Measurements from ENCODE around the gene TCEA3.

GRCh38 chr1:23425193-23425494 is 596 bp upstream of the TCEA3 start:
- TF ChIP-seq, protein P1, sequence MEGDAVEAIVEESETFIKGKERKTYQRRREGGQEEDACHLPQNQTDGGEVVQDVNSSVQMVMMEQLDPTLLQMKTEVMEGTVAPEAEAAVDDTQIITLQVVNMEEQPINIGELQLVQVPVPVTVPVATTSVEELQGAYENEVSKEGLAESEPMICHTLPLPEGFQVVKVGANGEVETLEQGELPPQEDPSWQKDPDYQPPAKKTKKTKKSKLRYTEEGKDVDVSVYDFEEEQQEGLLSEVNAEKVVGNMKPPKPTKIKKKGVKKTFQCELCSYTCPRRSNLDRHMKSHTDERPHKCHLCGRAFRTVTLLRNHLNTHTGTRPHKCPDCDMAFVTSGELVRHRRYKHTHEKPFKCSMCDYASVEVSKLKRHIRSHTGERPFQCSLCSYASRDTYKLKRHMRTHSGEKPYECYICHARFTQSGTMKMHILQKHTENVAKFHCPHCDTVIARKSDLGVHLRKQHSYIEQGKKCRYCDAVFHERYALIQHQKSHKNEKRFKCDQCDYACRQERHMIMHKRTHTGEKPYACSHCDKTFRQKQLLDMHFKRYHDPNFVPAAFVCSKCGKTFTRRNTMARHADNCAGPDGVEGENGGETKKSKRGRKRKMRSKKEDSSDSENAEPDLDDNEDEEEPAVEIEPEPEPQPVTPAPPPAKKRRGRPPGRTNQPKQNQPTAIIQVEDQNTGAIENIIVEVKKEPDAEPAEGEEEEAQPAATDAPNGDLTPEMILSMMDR (IDR thresholded peaks at IDR 0.05): no peak
- TF ChIP-seq POLR2A (IDR thresholded peaks at IDR 0.05) (no peak), POLR2AphosphoS5 (IDR thresholded peaks at IDR 0.05) (no peak), EP300 (IDR thresholded peaks at IDR 0.05) (no peak)

Measured in sigmoid colon (tissue), 4 donors.